Measurements from ENCODE around the gene CLDN1.

CLDN1 gene

DNA sequence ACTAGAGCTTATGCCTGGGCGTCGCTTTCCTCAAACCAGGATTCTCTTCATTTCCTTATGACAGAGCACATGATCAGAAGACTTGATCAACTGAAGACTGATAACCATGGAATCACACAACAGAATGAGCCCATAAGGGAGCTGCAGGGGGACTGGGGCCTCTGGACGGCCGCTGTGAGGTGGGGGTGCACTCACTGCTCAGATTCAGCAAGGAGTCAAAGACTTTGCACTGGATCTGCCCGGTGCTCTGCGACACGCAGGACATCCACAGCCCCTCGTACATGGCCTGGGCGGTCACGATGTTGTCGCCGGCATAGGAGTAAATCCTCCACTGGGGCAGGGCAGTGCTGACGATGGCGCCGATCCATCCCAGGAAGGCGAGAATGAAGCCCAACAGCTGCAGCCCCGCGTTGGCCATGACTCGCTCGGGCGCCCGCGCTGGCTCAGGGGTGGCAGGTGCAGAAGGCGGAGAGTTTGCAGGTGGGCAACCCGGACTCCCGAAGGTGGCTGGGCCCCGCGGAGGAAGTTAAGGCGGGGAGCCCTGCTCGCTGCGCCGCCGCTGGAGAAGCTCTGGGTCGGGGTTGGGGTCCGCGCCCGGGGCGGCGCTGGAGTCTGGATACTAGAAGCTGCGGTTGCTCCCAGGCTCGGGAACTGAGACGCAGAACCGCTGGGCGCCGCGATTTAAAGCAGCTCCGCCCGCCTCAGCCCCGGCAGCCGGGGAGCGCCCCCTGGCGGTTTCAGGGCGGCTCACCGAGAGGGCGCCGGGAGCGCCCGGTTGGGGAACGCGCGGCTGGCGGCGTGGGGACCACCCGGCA is at the start of gene CLDN1:
Gene CLDN1, minus strand, starts transcription at position 658 of the 815 bp plus-strand sequence. Its CDS starts 240 bp downstream, at position 418.
- DNase-seq, result peak; percentile 78

GRCh38 chr3:190371152-190371551 is 48.9 kb upstream of the CLDN1 start:
- no peak for DNase-seq

- DNase-seq, result no peak
Observed at GRCh38 chr3:190370369-190370768, 48.1 kb upstream of the CLDN1 start.

GRCh38 chr3:190369668-190370295 is 47.5 kb upstream of the CLDN1 start:
- DNase-seq, result no peak

DNA sequence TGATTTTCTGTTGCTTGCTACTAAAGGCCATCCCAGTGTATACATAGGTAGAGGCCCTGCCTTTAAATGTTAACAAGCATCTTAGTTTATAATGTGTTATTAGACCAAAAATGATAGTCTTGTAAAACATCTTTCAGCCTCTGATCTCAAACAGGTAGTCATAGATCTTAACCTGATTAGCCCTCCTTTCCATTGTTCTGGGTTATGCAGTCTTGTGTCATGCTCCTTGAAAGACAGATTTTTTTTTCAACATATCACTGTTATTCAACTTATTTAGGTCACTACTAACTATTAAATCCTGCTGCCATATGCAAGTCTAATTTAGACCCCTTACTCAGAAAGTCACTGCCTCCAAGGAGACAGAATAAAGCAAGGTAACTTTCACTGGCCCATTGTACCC is 46.6 kb upstream of the CLDN1 start:
- no peak for DNase-seq

GRCh38 chr3:190366133-190366532 is 43.9 kb upstream of the CLDN1 start:
- no peak for DNase-seq

DNA sequence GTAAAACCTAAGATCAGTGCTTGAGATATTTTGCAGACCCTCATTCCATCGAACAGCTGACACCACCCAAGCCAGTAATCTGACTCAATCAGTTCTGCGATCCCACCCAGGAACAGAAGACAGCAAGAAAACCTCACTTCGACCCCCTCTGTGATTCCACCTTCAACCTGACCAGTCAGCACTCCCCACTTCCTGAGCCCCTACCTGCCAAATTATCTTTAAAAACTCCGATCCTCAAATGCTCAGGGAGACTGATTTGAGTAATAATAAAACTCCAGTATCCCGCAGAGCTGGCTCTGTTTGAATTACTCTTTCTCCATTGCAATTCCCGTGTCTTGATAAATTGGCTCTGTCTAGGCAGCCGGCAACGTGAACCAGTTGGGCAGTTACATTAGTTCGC is 40.0 kb upstream of the CLDN1 start:
- no peak for DNase-seq

- DNase-seq, result no peak
Observed at GRCh38 chr3:190361791-190362190, 39.5 kb upstream of the CLDN1 start.

- no peak for DNase-seq
Observed at GRCh38 chr3:190360228-190360627, 38.0 kb upstream of the CLDN1 start.

DNA sequence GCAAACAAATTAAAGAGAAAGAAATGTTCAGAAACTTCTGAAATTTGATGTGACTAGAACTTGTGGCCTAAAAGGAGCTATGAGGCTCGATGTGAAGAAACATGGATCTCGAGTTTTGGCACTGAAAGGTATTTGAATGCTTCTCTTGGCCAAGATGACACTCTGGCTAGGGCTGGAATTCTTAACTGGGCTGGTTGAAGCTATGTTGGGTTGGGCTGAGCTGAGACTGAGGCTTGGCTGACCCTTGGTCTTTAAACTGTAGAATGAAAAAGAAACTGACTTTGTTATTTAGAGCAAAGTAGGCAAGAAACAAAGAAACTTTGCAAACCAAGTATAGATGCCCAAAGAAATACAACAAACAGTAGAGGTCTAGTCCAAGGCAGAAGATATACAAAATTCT is 37.6 kb upstream of the CLDN1 start:
- no peak for DNase-seq

DNA sequence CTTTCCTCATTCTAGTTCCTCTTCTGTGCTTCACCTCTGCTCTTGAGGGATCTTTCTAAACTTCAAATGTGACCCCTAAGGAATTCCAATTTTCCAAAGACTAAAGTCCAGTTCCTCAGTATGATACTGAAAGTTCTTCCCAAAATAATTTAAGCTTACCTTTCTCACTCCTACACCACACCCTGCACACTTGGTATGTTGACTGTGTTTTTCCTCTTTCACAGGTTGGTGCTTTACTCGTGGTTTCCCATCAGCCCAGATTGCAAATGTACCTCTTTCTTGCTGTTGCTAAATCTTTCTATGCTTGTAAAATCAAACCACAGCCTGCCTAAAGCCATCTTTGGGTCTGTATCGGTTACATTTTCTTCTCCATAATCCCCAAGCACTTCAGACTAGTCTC is 35.2 kb upstream of the CLDN1 start:
- no peak for DNase-seq

DNA sequence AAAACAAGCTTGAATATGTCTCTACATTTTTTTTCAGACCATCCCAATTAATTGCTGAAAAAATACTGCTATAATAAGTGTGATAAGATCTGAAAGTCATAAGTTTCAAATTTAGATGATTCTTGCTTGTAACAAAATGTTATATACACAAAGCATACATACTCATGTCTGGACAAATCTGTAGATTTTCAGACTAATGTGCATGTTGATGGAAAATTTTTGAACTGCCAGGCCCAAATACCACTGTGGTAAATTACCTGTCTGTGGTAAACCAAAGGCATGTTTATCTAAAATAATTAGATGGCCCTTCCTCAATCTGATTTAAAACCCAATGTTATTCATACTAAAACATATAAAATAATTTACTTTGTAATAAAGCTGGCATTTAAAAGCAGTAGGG is 34.0 kb upstream of the CLDN1 start:
- no peak for DNase-seq

DNA sequence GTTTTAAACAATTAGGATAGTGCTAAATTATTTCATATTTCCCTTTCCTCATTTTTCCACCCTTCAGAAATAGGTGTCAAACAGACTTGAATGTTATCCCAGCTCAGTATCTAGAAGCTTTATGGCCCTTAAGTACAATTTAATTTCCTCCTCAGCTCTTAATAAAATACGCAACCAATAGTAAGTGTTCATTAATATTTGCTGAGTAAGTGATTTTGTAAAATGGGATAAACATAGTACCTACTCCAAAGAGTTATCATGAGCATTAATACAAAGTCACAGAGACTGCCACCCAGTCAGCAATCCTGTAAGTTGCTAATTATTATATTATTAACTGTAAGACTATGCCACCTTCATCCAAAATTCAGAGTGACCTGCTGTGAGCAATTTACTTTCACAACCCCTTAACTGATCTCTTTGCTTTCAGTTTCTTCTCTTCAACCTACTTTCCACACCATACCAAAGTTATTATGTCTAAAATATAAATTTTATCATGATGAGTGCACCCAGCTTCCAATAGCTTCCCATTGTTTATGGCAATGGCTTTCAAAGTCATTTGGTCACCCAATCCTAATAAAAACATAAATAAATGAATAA is 30.7 kb upstream of the CLDN1 start:
- DNase-seq, result no peak

DNA sequence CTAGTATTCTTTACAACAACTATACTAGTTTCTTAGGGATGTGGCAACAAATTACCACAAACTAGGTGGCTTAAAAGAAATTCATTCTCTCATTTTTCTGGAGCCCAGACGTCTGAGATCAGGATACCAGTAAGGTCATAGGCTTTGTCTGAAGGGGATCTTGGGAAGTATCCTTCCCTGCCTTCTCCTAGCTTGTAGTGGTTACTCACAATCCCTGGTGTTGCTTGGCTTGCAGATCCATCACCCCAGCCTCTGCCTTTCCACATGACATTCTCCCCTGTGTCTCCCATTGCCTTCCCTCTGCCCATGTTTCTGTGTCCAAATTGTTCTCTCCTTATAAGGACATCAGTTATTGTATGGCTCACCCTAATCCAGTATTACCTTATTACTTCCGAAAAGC is 24.3 kb upstream of the CLDN1 start:
- no peak for DNase-seq

GRCh38 chr3:190345878-190346277 is 23.6 kb upstream of the CLDN1 start:
- DNase-seq, result no peak

DNA sequence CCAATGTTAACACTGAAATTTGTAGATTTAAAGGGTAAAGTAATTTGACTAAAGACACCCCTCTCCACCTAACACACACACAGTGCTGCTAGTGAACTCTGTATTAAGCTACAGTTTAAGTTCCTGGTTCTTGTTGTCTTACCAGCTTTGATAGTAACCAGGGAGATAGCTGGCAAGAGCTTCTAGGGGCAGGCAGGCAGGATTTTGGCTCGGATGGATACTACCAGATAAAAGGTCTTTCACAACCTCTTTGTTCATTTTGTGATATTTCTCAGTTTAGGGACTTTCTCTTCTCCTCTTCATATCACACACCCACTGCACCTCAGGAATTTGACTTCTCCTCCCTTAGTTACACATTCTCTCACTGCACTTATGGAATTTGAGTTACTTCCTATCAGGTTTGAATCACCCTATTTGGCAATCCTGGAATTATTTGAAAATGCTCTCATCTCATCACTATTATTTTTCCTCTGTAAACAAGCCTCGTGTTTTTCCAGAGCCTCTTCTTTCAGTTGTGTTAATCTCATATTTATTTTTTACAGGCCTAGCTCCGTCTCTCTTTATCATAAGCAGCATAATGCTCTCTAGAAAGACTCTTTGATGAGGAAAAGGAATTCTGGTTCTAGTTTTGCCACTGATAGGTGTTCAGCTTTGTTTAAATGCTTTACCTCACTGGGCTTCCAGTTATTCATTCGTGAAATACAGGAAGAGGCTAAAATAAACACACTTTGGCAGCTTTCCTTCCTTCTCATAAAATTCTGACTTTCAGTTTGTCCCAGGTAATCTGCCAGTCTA is 23.0 kb upstream of the CLDN1 start:
- DNase-seq, result no peak

GRCh38 chr3:190340071-190340470 is 17.8 kb upstream of the CLDN1 start:
- DNase-seq, result no peak

DNA sequence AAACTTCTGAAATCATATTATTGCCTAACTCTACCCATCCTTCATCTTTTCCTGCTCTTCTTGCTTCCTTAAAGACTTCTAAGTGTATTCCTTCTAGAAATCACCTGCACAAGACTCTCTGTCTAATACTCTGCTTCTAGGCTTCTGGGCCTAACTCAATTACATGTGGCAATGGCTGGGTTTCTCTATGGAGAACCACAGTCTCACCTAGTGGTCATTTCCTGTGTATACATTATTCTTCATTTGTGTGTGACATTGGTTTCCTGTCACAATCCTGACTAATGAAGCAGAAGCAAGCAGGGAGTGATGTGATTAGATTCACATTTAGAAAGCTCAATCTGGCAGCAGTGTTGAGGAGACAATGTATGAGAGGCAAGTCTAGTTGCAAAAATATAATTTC is 16.9 kb upstream of the CLDN1 start:
- no peak for DNase-seq

- no peak for DNase-seq
Observed at GRCh38 chr3:190338717-190339116, 16.5 kb upstream of the CLDN1 start.

DNA sequence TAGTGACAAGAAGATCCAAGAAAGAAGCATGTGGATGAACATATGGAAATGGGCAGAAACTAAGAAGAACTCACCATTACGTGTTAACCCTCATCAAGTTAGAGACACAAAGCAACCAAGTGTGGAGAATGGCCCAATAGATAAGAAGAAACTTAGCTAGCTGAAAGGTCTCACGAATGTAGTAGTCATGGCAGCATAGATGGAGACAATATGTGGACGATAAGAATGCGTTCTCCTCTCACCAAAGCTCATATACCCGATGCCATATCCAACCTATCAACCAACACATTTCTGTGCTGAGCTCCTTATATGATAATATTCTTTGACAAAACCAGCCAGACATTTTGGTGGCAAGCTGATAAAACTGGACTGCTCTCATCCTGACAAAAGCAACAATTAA is 15.1 kb upstream of the CLDN1 start:
- no peak for DNase-seq

DNA sequence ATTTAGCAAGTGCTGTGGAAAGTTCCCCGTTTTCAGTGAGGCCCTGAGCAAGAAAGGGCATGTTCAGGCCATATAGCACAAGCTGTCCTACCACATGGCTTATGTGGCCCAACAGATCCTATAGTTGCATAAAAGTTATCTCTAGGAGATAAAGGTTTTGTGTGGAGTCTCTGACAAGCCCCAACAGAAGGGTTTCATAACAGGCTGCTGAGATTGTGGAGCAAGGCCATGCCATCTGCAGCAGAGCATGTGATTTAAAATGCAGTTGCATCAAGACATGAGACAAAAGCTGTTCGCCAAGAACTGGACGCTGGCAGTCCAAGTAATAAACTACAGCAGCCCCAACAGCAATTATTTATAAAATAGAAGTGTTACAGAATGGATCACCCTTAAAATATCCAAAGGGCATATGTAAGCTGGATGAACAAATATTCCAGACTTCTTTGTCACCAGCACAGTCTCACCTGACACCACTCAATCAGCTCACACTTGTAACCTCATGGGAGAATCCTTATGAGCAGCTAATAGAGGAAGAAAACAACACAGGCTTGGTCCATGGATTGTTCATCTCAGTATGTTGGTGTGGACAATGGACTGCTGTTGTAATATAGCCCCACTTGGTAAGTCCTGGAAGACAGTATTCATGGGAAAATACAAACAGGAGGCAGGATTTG is 14.4 kb upstream of the CLDN1 start:
- DNase-seq, result no peak

- DNase-seq, result no peak
Observed at GRCh38 chr3:190333961-190334360, 11.7 kb upstream of the CLDN1 start.
